ENCODE results near the gene MAFG.
A peak's percentile ranks its signal among the peaks of the same experiment; 100 is the strongest.

Gene MAFG

GRCh38 chr17:81927653-81928543, at the start of gene MAFG:
Gene MAFG, minus strand, starts transcription at chr17:81927735. Its CDS starts 4,550 bp downstream, at chr17:81923185.
- no peaks in the 10 kb centered on the region for H3K9me3 ChIP-seq (replicated peaks in 1 of 11)
- H4K20me1 ChIP-seq: peaks cover 10 to 72% (median 33%) of the 10 kb centered on the region in 11 experiments; a peak in 18 of 22 replicates
- peak within 1 kb of the TSS; percentile 89 to 99 (median 96) for H3K9ac ChIP-seq
- peaks cover 52 to 84% (median 77%) of the 10 kb centered on the region in 10 experiments for H3K4me1 ChIP-seq
- peak within 1 kb of the TSS; percentile 88 to 99 (median 98) for H3K27ac ChIP-seq
- peak within 1 kb of the TSS; percentile 98 to 100 (median 100) for H3K4me2 ChIP-seq
- H3K36me3 ChIP-seq: peaks cover under 1 to 6% (median 1%) of the 10 kb centered on the region in 11 experiments; a peak in 19 of 22 replicates
- TF ChIP-seq Cebpa-rat (IDR thresholded peaks at IDR 0.05): no peak
- H3K27me3 ChIP-seq: peaks cover 15 to 24% (median 19%) of the 10 kb centered on the region in 11 experiments
- peak within 1 kb of the TSS; percentile 91 to 99 (median 94) for H3K4me3 ChIP-seq

GRCh38 chr17:81976332-81977210, 49.0 kb upstream of the MAFG start:
- no peak for TF ChIP-seq Cebpa-rat (IDR thresholded peaks at IDR 0.05)
- H3K4me1 ChIP-seq: peaks cover 38 to 56% (median 48%) of the 10 kb centered on the region in 10 experiments
- H3K27ac ChIP-seq: peak overlapping the region; percentile 94 to 99 (median 98)
- H3K27me3 ChIP-seq: peaks cover 24 to 36% (median 31%) of the 10 kb centered on the region in 11 experiments
- peaks cover 0 to 18% (median 9%) of the 10 kb centered on the region in 11 experiments; a peak in 13 of 22 replicates for H3K36me3 ChIP-seq
- peak overlapping the region; percentile 92 to 99 (median 96) for H3K9ac ChIP-seq
- peaks cover 8 to 23% (median 19%) of the 10 kb centered on the region in 11 experiments; a peak in 21 of 22 replicates for H3K9me3 ChIP-seq (replicated peaks in 1 of 11)
- peak overlapping the region; percentile 91 to 99 (median 95) for H3K4me2 ChIP-seq
- peak overlapping the region; percentile 70 to 84 (median 76) for H3K4me3 ChIP-seq
- peaks cover 0 to 37% (median 32%) of the 10 kb centered on the region in 11 experiments; a peak in 19 of 22 replicates for H4K20me1 ChIP-seq

GRCh38 chr17:81973432-81973831, 45.9 kb upstream of the MAFG start:
- H4K20me1 ChIP-seq: peaks cover 0 to 5% (median 1%) of the 10 kb centered on the region in 11 experiments; a peak in 13 of 22 replicates
- peaks cover 27 to 33% (median 30%) of the 10 kb centered on the region in 10 experiments for H3K4me1 ChIP-seq
- H3K4me3 ChIP-seq: no peak overlapping the region
- H3K36me3 ChIP-seq: no peaks in the 10 kb centered on the region
- H3K9ac ChIP-seq: no peak overlapping the region
- H3K27me3 ChIP-seq: peaks cover 0 to 6% (median 3%) of the 10 kb centered on the region in 11 experiments; a peak in 17 of 22 replicates
- H3K9me3 ChIP-seq (replicated peaks in 1 of 11): peaks cover 8 to 23% (median 19%) of the 10 kb centered on the region in 11 experiments; a peak in 21 of 22 replicates
- H3K27ac ChIP-seq: no peak overlapping the region
- H3K4me2 ChIP-seq: no peak overlapping the region
- TF ChIP-seq Cebpa-rat (IDR thresholded peaks at IDR 0.05): no peak

- Histone ChIP-seq H3K4me3 (no peak overlapping the region), H3K9me3 (replicated peaks in 1 of 11) (peaks cover 8 to 21% (median 17%) of the 10 kb centered on the region in 11 experiments; a peak in 21 of 22 replicates), H3K4me1 (peaks cover 39 to 50% (median 46%) of the 10 kb centered on the region in 10 experiments), H3K27ac (no peak overlapping the region), H3K4me2 (peak overlapping the region; percentile 79 to 98 (median 93)), H4K20me1 (peaks cover 0 to 14% (median 0%) of the 10 kb centered on the region in 11 experiments; a peak in 4 of 22 replicates), H3K27me3 (peaks cover 29 to 37% (median 35%) of the 10 kb centered on the region in 11 experiments), H3K36me3 (no peaks in the 10 kb centered on the region), H3K9ac (peak overlapping the region in 1 of 11 experiments; percentile 44; a peak in 1 of 22 replicates)
- no peak for TF ChIP-seq Cebpa-rat (IDR thresholded peaks at IDR 0.05)
These were observed 41.6 kb upstream of the MAFG start for GRCh38 chr17:81968850-81969812.

GRCh38 chr17:81968396-81968745, 40.8 kb upstream of the MAFG start:
- Histone ChIP-seq H3K9ac (peak overlapping the region in 7 of 11 experiments; percentile 10 to 72 (median 59); a peak in 9 of 22 replicates), H4K20me1 (peaks cover 0 to 16% (median 0%) of the 10 kb centered on the region in 11 experiments; a peak in 4 of 22 replicates), H3K36me3 (no peaks in the 10 kb centered on the region), H3K4me1 (peaks cover 39 to 50% (median 46%) of the 10 kb centered on the region in 10 experiments), H3K27me3 (peaks cover 36 to 45% (median 42%) of the 10 kb centered on the region in 11 experiments), H3K4me3 (peak overlapping the region in 3 of 10 experiments; percentile 24 to 55 (median 28); a peak in 3 of 20 replicates), H3K9me3 (replicated peaks in 1 of 11) (peaks cover 2 to 14% (median 10%) of the 10 kb centered on the region in 11 experiments; a peak in 21 of 22 replicates), H3K4me2 (peak overlapping the region; percentile 79 to 98 (median 93)), H3K27ac (peak overlapping the region in 2 of 11 experiments; percentile 20 to 67; a peak in 5 of 22 replicates)
- no peak for TF ChIP-seq Cebpa-rat (IDR thresholded peaks at IDR 0.05)

GRCh38 chr17:81967533-81968395, 40.2 kb upstream of the MAFG start:
- H3K27me3 ChIP-seq: peaks cover 42 to 51% (median 48%) of the 10 kb centered on the region in 11 experiments
- H3K9me3 ChIP-seq (replicated peaks in 1 of 11): peaks cover 0 to 7% (median 4%) of the 10 kb centered on the region in 11 experiments; a peak in 17 of 22 replicates
- H3K9ac ChIP-seq: peak overlapping the region in 8 of 11 experiments; percentile 40 to 72 (median 60); a peak in 15 of 22 replicates
- TF ChIP-seq Cebpa-rat (IDR thresholded peaks at IDR 0.05): no peak
- peaks cover 0 to 18% (median 0%) of the 10 kb centered on the region in 11 experiments; a peak in 7 of 22 replicates for H4K20me1 ChIP-seq
- peak overlapping the region in 9 of 11 experiments; percentile 7 to 76 (median 64); a peak in 15 of 22 replicates for H3K27ac ChIP-seq
- peaks cover 39 to 50% (median 46%) of the 10 kb centered on the region in 10 experiments for H3K4me1 ChIP-seq
- peak overlapping the region in 9 of 10 experiments; percentile 1 to 55 (median 33); a peak in 16 of 20 replicates for H3K4me3 ChIP-seq
- H3K36me3 ChIP-seq: no peaks in the 10 kb centered on the region
- H3K4me2 ChIP-seq: peak overlapping the region; percentile 79 to 98 (median 93)
